ENCODE results near the gene RBM23. TPM values are rescaled to one million over a fixed set of nuclear protein-coding genes. Genes with fewer than 3 reads are reported as not detected.

RBM23 gene
- total RNA-seq, 1 experiment from 2014 or later, result 105 TPM

GRCh38 chr14:22945642-22946041 lies 26.7 kb upstream of the RBM23 start:
- H3K27ac ChIP-seq (ENCODE audit: low read depth, low read length, poor library complexity, severe bottlenecking), result no peak overlapping the region
- H3K4me3 ChIP-seq (ENCODE audit: low read depth, low read length, poor library complexity, severe bottlenecking), result no peak overlapping the region
- POLR2A ChIA-PET (ENCODE audit: low non-redundant PET), result interaction anchor here (0.6 kb wide), 1 partner anchor 1842 kb away, joined by 3 read pairs; no protein-coding TSS in a partner anchor
- TF ChIP-seq CTCF (conservative IDR thresholded peaks at IDR 0.05; ENCODE audit: low read depth, low read length) (no peak), EZH2 (IDR thresholded peaks at IDR 0.05; ENCODE audit: borderline replicate concordance, low read depth, low read length, poor library complexity, severe bottlenecking) (no peak)
- no peaks in the 10 kb centered on the region for H3K27me3 ChIP-seq (replicated peaks; ENCODE audit: insufficient read depth, low read depth, low read length, poor library complexity)
- CTCF ChIA-PET, result no interaction called here
- intact Hi-C loops (cut with micrococcal nuclease; ENCODE audit: unreplicated experiment), result no loop called here
- H3K36me3 ChIP-seq (ENCODE audit: insufficient read depth, low read length, poor library complexity, severe bottlenecking), result peaks cover 45% of the 10 kb centered on the region
- H3K9me3 ChIP-seq (ENCODE audit: low read depth, low read length, poor library complexity, severe bottlenecking), result no peaks in the 10 kb centered on the region
- no peak for DNase-seq (ENCODE audit: low spot score)
- no peaks in the 10 kb centered on the region for H3K4me1 ChIP-seq (ENCODE audit: insufficient read depth, low read length, poor library complexity, severe bottlenecking)
- no TSS peak for BruUV-seq (replicated peaks)

- no peak for DNase-seq (ENCODE audit: low spot score)
- no TSS peak for BruUV-seq (replicated peaks)
- intact Hi-C loops (cut with micrococcal nuclease; ENCODE audit: unreplicated experiment), result no loop called here
- no peaks in the 10 kb centered on the region for H3K9me3 ChIP-seq (ENCODE audit: low read depth, low read length, poor library complexity, severe bottlenecking)
- TF ChIP-seq EZH2 (IDR thresholded peaks at IDR 0.05; ENCODE audit: borderline replicate concordance, low read depth, low read length, poor library complexity, severe bottlenecking) (no peak), CTCF (conservative IDR thresholded peaks at IDR 0.05; ENCODE audit: low read depth, low read length) (no peak)
- no peaks in the 10 kb centered on the region for H3K36me3 ChIP-seq (ENCODE audit: insufficient read depth, low read length, poor library complexity, severe bottlenecking)
- H3K4me3 ChIP-seq (ENCODE audit: low read depth, low read length, poor library complexity, severe bottlenecking), result no peak overlapping the region
- CTCF ChIA-PET, result interaction anchor here (0.7 kb wide), 1 partner anchor 108 kb away, joined by 4 read pairs; no protein-coding TSS in a partner anchor
- no peaks in the 10 kb centered on the region for H3K4me1 ChIP-seq (ENCODE audit: insufficient read depth, low read length, poor library complexity, severe bottlenecking)
- no peak overlapping the region for H3K27ac ChIP-seq (ENCODE audit: low read depth, low read length, poor library complexity, severe bottlenecking)
- POLR2A ChIA-PET (ENCODE audit: low non-redundant PET), result no interaction called here
- H3K27me3 ChIP-seq (replicated peaks; ENCODE audit: insufficient read depth, low read depth, low read length, poor library complexity), result no peaks in the 10 kb centered on the region
Measured at GRCh38 chr14:22939684-22940083, 20.7 kb upstream of the RBM23 start.

- H3K27me3 ChIP-seq (replicated peaks; ENCODE audit: insufficient read depth, low read depth, low read length, poor library complexity), result no peaks in the 10 kb centered on the region
- no TSS peak for BruUV-seq (replicated peaks)
- ChIA-PET POLR2A (ENCODE audit: low non-redundant PET) (no interaction called here), CTCF (no interaction called here)
- no peaks in the 10 kb centered on the region for H3K4me1 ChIP-seq (ENCODE audit: insufficient read depth, low read length, poor library complexity, severe bottlenecking)
- no peaks in the 10 kb centered on the region for H3K36me3 ChIP-seq (ENCODE audit: insufficient read depth, low read length, poor library complexity, severe bottlenecking)
- no peaks in the 10 kb centered on the region for H3K9me3 ChIP-seq (ENCODE audit: low read depth, low read length, poor library complexity, severe bottlenecking)
- no peak overlapping the region for H3K27ac ChIP-seq (ENCODE audit: low read depth, low read length, poor library complexity, severe bottlenecking)
- no peak overlapping the region for H3K4me3 ChIP-seq (ENCODE audit: low read depth, low read length, poor library complexity, severe bottlenecking)
- no peak for DNase-seq (ENCODE audit: low spot score)
- TF ChIP-seq CTCF (conservative IDR thresholded peaks at IDR 0.05; ENCODE audit: low read depth, low read length) (no peak), EZH2 (IDR thresholded peaks at IDR 0.05; ENCODE audit: borderline replicate concordance, low read depth, low read length, poor library complexity, severe bottlenecking) (no peak)
- intact Hi-C loops (cut with micrococcal nuclease; ENCODE audit: unreplicated experiment), result no loop called here
Measured at GRCh38 chr14:22935156-22935555, 16.2 kb upstream of the RBM23 start.
